SHP77 treated with DMSO at 0.1 percent for 48 hours (cell line): Measurements from ENCODE around the gene SEPHS2.

Experiments
- DNase-seq: peaks from one replicate; lab custom pipeline; 2025; lab: John Stamatoyannopoulos, UW

SEPHS2 gene

GRCh38 chr16:30429678-30430427 lies 15.8 kb downstream of the SEPHS2 start, which contains the start of gene DCTPP1:
DCTPP1 (minus strand) TSS chr16:30430030; CDS start chr16:30429980, 50 bp downstream.
- DNase-seq: peak; percentile 99

- no peak for DNase-seq
These were observed 16.3 kb downstream of the SEPHS2 start for GRCh38 chr16:30429418-30429677.

GRCh38 chr16:30428055-30428454 lies 17.6 kb downstream of the SEPHS2 start:
- no peak for DNase-seq

- no peak for DNase-seq
These were observed 24.7 kb downstream of the SEPHS2 start for GRCh38 chr16:30421010-30421409.

- no peak for DNase-seq
These were observed 27.1 kb downstream of the SEPHS2 start for GRCh38 chr16:30418350-30419181.

GRCh38 chr16:30417529-30418349 lies 27.9 kb downstream of the SEPHS2 start:
- peak; percentile 96 for DNase-seq

- DNase-seq: no peak
These were observed 28.8 kb downstream of the SEPHS2 start for GRCh38 chr16:30416624-30417528.

GRCh38 chr16:30416047-30416603 lies 29.5 kb downstream of the SEPHS2 start:
- no peak for DNase-seq

- no peak for DNase-seq
These were observed 31.5 kb downstream of the SEPHS2 start for GRCh38 chr16:30414159-30414558.

- DNase-seq: no peak
These were observed 32.4 kb downstream of the SEPHS2 start for GRCh38 chr16:30413112-30413806.

GRCh38 chr16:30409125-30410060 lies 36.3 kb downstream of the SEPHS2 start:
- peak; percentile 89 for DNase-seq

- DNase-seq: no peak
These were observed 37.7 kb downstream of the SEPHS2 start for GRCh38 chr16:30407804-30408534.

- DNase-seq: peak; percentile 80
These were observed 38.4 kb downstream of the SEPHS2 start, which contains the start of gene ZNF771 for GRCh38 chr16:30407102-30407803. ZNF771 (plus strand) TSS chr16:30407606; CDS start chr16:30408054, 448 bp downstream.

- no peak for DNase-seq
These were observed 38.9 kb downstream of the SEPHS2 start for GRCh38 chr16:30406795-30407101.

- no peak for DNase-seq
These were observed 43.8 kb downstream of the SEPHS2 start for GRCh38 chr16:30401768-30402425.

GRCh38 chr16:30399435-30400186 lies 46.1 kb downstream of the SEPHS2 start:
- DNase-seq: no peak
